Measurements from ENCODE around the gene MYH7. TPM values are rescaled to one million over a fixed set of nuclear protein-coding genes. Genes with fewer than 3 reads are reported as not detected.

MYH7 gene
- total and polyA plus RNA-seq, 4 donors, result 0.33 to 1.6 TPM; not detected in 2

DNA sequence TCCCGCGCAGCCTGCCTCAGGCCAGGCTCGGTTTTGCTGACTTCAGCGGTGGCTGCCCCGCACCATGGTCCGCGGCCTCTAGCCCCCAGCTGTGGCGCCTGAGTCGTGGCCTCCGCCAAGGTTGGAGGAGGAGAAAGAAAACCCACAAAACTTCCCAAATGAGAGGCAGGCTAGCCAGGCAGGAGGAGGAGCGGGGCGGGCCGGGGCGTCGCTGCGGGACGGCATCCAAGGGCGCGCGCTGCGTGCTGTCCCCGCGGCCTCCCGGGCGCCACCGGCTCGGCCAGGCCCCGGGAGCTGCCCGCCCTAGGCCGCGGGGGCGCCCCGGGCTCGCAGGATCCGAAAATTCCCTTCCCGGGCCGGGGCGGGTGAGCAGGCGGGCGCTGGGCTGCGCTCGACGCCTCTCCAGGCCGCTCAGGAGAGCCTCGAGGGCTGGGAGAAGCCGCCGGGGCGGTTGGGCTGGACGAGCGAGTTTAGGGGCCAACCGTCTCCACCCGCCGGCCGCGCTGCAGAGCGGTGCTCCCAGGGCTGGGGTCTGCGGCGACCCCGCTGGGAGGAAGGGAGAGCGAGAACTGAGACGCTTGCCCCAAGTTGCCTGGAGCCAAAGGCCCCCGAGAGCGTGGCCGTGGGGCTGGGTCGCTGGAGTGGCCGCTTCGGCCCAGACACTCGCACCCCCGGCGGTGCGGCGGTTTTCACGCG, 70.3 kb downstream of the MYH7 start, which contains the start of gene EFS:
TSS of gene EFS (minus strand) at position 137 of the 696 bp plus-strand sequence. CDS start 147 bp downstream, outside the sequence.
- Histone ChIP-seq H3K4me1 (ENCODE audit: control insufficient read depth in 1 of 2, insufficient read depth in 2 of 2, low read length in 2 of 2) (no peaks in the 10 kb centered on the region), H3K27me3 (ENCODE audit: control insufficient read depth in 1 of 2, insufficient read depth in 2 of 2, low read length in 1 of 2) (no peaks in the 10 kb centered on the region), H3K9me3 (ENCODE audit: control insufficient read depth, low read length) (no peaks in the 10 kb centered on the region), H3K36me3 (ENCODE audit: control insufficient read depth in 1 of 2, insufficient read depth in 2 of 2, low read length in 1 of 2) (no peaks in the 10 kb centered on the region), H3K4me3 (ENCODE audit: low read length in 2 of 2) (peak within 1 kb of the TSS; percentile 59 to 72), H3K27ac (ENCODE audit: low read depth in 1 of 2, low read length in 2 of 2) (peak within 1 kb of the TSS; percentile 49 to 78)
- peak; percentile 75 to 85 for DNase-seq
- WGBS, 2 donors, result 1% methylated on average over 47 to 74 of the region's 74 CpGs
- intact Hi-C loops (cut with DNase I), result loop anchor here in 1 of 2 donors (5.0 kb wide), 1 partner anchor 43 kb away; the partner anchor contains the start of gene PABPN1
- ATAC-seq (ENCODE audit: low FRiP score), result peak; percentile 76

DNA sequence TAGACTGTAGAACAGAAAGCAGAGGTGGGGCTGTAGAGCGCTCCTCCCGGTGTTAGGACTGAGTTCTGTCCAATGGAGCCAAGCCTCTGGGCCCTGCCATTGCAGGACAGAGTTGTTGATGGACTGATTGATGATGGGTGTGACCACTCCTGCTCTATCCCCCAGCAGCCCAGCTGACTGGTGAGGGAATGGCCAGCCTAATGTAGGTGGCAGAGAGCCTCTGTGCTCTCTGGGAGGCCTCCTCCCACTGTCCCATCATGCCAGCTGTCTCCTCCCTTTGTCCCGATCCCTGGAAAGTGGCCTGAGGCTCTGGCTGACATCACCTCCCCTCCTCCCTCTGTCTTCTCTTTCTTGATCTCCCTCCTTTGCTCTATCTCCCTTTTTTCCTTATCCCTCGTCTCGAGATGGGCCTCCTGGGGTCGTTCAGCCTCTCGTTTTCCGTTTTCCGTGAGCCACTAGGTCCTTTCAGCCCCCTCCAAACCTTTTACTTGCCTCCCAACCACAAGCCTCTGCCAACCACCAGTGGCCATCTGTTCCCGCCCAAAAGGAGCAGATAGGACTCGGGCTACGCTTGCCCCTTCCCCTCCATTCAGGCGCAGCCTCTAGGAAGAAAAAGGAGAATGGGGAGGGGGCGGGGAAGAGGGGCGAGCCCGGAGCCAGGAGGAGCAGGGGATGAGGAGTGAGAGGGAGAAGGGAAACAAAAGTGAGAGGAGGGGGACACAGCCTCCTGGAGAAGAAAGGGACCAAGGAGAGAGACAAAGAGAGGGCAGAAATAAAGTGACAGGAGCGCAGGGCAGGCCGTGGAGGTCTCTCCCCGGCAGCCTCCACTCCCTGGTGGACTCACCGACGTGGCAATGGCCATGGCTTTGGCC, 71.1 kb downstream of the MYH7 start:
- Histone ChIP-seq H3K4me1 (ENCODE audit: control insufficient read depth in 1 of 2, insufficient read depth in 2 of 2, low read length in 2 of 2) (no peaks in the 10 kb centered on the region), H3K36me3 (ENCODE audit: control insufficient read depth in 1 of 2, insufficient read depth in 2 of 2, low read length in 1 of 2) (no peaks in the 10 kb centered on the region), H3K9me3 (ENCODE audit: control insufficient read depth, low read length) (no peaks in the 10 kb centered on the region), H3K27me3 (ENCODE audit: control insufficient read depth in 1 of 2, insufficient read depth in 2 of 2, low read length in 1 of 2) (no peaks in the 10 kb centered on the region), H3K27ac (ENCODE audit: low read depth in 1 of 2, low read length in 2 of 2) (peak overlapping the region; percentile 49 to 78), H3K4me3 (ENCODE audit: low read length in 2 of 2) (peak overlapping the region; percentile 59 to 72)
- 1 to 4% methylated on average over 19 to 21 of the region's 21 CpGs for WGBS, 2 donors
- intact Hi-C loops (cut with DNase I), result loop anchor here in 1 of 2 donors (1.0 to 5.0 kb wide), 2 partner anchors 10 to 42 kb away; partner anchors contain the start of gene PABPN1
- DNase-seq, result peak in 1 of 2 donors; percentile 77
- ATAC-seq (ENCODE audit: low FRiP score), result peak; percentile 35

Small RNA genes lying within 50 kb of the gene (microRNA-seq; reads per million reads assigned to microRNA genes)
- gene MIR208A (5.0 to 44.7 reads per million in 2 donors), gene MIR208B (4.8 to 50.7 reads per million in 2 donors)

Other genes with a start within 250 kb of the MYH7 start
- gene RNF212B, start 197.7 kb downstream of the MYH7 start, total RNA-seq, result not detected
- not detected for gene RNF212B, start 197.7 kb downstream of the MYH7 start, polyA plus RNA-seq
- 10 to 100 TPM in 1 of 2 donors, 1 to 10 TPM in 1; 5.8 to 10.6 TPM for gene HOMEZ, start 149.5 kb downstream of the MYH7 start, total RNA-seq
- gene HOMEZ, start 149.5 kb downstream of the MYH7 start, polyA plus RNA-seq, result 1 to 10 TPM; 1.9 to 2.9 TPM
- gene PPP1R3E, start 132.8 kb downstream of the MYH7 start, total RNA-seq, result 10 to 100 TPM in 1 of 2 donors, 1 to 10 TPM in 1; 9.3 to 13.8 TPM
- 10 to 100 TPM in 1 of 2 donors, 1 to 10 TPM in 1; 4.9 to 13.3 TPM for gene PPP1R3E, start 132.8 kb downstream of the MYH7 start, polyA plus RNA-seq
- 10 to 100 TPM; 68.6 to 70.7 TPM for gene BCL2L2, start 128.8 kb downstream of the MYH7 start, total RNA-seq
- 100 to 1,000 TPM in 1 of 2 donors, 10 to 100 TPM in 1; 66.1 to 114 TPM for gene BCL2L2, start 128.8 kb downstream of the MYH7 start, polyA plus RNA-seq
- 100 to 1,000 TPM; 106 to 139 TPM for gene PABPN1, start 114.2 kb downstream of the MYH7 start, total RNA-seq
- 100 to 1,000 TPM in 1 of 2 donors, 10 to 100 TPM in 1; 57.0 to 226 TPM for gene PABPN1, start 114.2 kb downstream of the MYH7 start, polyA plus RNA-seq
- 10 to 100 TPM; 25.8 to 47.8 TPM for gene SLC22A17, start 82.8 kb downstream of the MYH7 start, total RNA-seq
- gene SLC22A17, start 82.8 kb downstream of the MYH7 start, polyA plus RNA-seq, result 10 to 100 TPM in 1 of 2 donors, 1 to 10 TPM in 1; 7.5 to 85.8 TPM
- 10 to 100 TPM; 19.7 to 24.5 TPM for gene EFS, start 70.5 kb downstream of the MYH7 start, total RNA-seq
- gene EFS, start 70.5 kb downstream of the MYH7 start, polyA plus RNA-seq, result 10 to 100 TPM in 1 of 2 donors, 1 to 10 TPM in 1; 5.5 to 36.7 TPM
- not detected for gene IL25, start 62.9 kb downstream of the MYH7 start, total RNA-seq
- not detected for gene IL25, start 62.9 kb downstream of the MYH7 start, polyA plus RNA-seq
- 1 to 10 TPM in 1 of 2 donors, not detected in 1; 4.1 TPM for gene CMTM5, start 58.6 kb downstream of the MYH7 start, total RNA-seq
- gene CMTM5, start 58.6 kb downstream of the MYH7 start, polyA plus RNA-seq, result 1 to 10 TPM in 1 of 2 donors, under 1 TPM in 1; 0.50 to 1.5 TPM
- not detected for gene MYH6, start 27.4 kb downstream of the MYH7 start, total RNA-seq
- 10 to 100 TPM in 1 of 2 donors, under 1 TPM in 1; 0.67 to 11.5 TPM for gene MYH6, start 27.4 kb downstream of the MYH7 start, polyA plus RNA-seq
- 10 to 100 TPM; 30.8 to 34.5 TPM for gene NGDN, start 34.0 kb upstream of the MYH7 start, total RNA-seq
- 10 to 100 TPM; 36.6 to 41.7 TPM for gene NGDN, start 34.0 kb upstream of the MYH7 start, polyA plus RNA-seq
- 1 to 10 TPM; 1.5 to 4.0 TPM for gene ZFHX2, start 116.1 kb upstream of the MYH7 start, total RNA-seq
- gene ZFHX2, start 116.1 kb upstream of the MYH7 start, polyA plus RNA-seq, result 1 to 10 TPM in 1 of 2 donors, under 1 TPM in 1; 0.13 to 2.1 TPM
- 10 to 100 TPM; 13.0 to 13.7 TPM for gene THTPA, start 120.6 kb upstream of the MYH7 start, total RNA-seq
- 10 to 100 TPM; 14.0 to 24.0 TPM for gene THTPA, start 120.6 kb upstream of the MYH7 start, polyA plus RNA-seq
- 10 to 100 TPM; 36.9 to 78.6 TPM for gene AP1G2, start 132.1 kb upstream of the MYH7 start, total RNA-seq
- 10 to 100 TPM; 17.5 to 75.7 TPM for gene AP1G2, start 132.1 kb upstream of the MYH7 start, polyA plus RNA-seq
- gene JPH4, start 143.1 kb upstream of the MYH7 start, total RNA-seq, result 1 to 10 TPM; 1.5 to 1.7 TPM
- gene JPH4, start 143.1 kb upstream of the MYH7 start, polyA plus RNA-seq, result under 1 TPM in 1 of 2 donors, not detected in 1; 0.23 TPM
- gene DHRS2, start 200.7 kb upstream of the MYH7 start, total RNA-seq, result not detected
- under 1 TPM in 1 of 2 donors, not detected in 1; 0.18 TPM for gene DHRS2, start 200.7 kb upstream of the MYH7 start, polyA plus RNA-seq

All from aorta (tissue), 5 donors.